Stimulated activated CD4-positive, alpha-beta T cell treated with anti-CD3 and anti-CD28 coated beads, Interleukin-1b, Interleukin-23, amount 100 ng/mL, for 24 hours (primary cell): ENCODE results near the gene ZNF48.
"Not testable (repeated sequence)": the region's sequence is repeated elsewhere in the genome, so short reads cannot be mapped to it uniquely, and the experiment has no call there.

ENCODE experiments used
- DNase-seq, 4 experiments: peaks; one replicate each; pipeline ENCODE4 v3.0.0-alpha.2; 2020; ENCODE audit warnings: low read depth in 4 of 4, low spot score in 1 of 4

ZNF48 gene

GRCh38 chr16:30377812-30378235 lies 17.4 kb upstream of the ZNF48 start:
- DNase-seq: peak in 3 of 4 experiments; percentile 58 to 81 (median 79)

DNA sequence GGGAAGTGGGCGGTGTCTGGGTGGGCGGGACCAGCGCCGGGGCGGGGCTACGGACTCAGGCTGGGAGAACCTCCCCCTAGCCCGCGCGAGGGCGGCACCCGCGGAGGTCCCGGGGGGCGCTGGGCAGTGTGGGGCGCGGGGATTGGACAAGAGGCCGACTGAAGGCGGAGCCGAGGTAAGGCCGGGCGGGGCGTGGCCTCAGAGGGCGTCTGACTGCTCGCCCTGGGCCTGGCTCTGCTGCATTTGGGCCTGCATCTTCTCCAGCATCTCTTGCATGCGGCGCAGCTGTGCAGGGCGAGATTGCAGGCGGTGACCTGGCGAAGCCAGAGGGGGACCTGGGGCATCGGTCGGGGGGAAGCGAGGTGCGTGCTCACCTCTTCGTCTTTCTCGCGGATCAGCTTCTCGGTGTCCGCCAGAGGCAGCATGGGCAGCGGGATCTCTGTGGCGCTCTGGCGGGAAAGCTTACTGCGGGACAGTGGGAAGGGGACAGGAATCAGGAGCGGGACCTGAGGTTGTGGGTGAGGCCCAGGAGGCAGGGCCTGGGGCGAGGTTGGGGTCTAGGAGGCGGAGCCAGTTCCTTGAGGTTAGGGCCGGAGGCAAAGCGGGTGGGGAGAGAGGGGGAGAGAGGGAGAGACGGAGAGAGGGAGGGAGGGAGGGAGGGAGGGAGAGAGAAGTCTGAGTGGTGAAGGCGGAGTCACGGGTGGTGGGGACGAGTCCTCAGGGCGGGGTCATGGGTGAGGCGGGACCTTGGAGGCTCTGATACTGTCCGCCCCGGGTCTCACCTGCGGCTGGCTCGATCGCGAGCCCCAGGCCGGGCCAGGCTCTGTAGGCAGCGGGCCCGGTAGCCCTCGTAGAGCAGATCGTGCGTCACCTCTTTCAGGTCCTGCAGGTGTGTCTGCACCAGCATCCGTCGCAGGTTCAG lies 16.7 kb upstream of the ZNF48 start:
- DNase-seq: peak; percentile 98 to 99 (median 98)

GRCh38 chr16:30379158-30379783 lies 15.9 kb upstream of the ZNF48 start:
- no peak for DNase-seq

DNA sequence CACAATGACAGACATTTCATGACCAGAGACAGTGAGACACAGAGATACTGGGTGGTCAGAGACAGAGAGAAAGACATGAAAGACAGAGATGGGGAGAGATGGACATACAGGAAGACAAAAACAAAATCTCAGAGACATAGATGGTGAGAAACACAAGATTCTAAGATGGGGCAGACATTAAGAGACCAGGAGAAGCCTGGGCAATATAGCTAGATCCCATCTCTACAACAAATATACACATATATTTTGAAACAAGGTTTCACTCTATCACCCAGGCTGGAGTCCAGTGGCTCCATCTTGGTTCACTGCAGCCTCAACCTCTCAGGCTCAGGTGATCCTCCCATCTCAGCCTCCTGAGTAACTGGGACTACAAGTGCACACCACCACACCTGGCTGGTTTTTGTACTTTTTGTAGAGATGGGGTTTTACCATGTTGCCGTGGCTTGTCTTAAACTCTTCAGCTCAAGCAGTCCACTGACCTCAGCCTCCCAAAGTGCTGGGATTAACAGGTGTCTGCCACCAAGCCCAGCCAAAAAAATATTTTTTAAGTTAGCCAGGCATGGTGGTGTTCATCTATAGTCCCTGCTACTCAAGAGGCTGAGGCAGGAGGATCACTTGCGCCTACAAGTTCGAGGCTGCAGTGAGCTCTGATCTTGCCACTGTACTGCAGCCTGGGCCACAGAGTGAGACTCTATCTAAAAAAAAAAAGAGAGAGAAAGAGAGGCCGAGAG lies 15.0 kb upstream of the ZNF48 start:
- DNase-seq: no peak

GRCh38 chr16:30380803-30381208 lies 14.4 kb upstream of the ZNF48 start:
- DNase-seq: no peak

- peak in 1 of 4 experiments; percentile 24 for DNase-seq
These were observed 13.8 kb upstream of the ZNF48 start for GRCh38 chr16:30381291-30382041.

DNA sequence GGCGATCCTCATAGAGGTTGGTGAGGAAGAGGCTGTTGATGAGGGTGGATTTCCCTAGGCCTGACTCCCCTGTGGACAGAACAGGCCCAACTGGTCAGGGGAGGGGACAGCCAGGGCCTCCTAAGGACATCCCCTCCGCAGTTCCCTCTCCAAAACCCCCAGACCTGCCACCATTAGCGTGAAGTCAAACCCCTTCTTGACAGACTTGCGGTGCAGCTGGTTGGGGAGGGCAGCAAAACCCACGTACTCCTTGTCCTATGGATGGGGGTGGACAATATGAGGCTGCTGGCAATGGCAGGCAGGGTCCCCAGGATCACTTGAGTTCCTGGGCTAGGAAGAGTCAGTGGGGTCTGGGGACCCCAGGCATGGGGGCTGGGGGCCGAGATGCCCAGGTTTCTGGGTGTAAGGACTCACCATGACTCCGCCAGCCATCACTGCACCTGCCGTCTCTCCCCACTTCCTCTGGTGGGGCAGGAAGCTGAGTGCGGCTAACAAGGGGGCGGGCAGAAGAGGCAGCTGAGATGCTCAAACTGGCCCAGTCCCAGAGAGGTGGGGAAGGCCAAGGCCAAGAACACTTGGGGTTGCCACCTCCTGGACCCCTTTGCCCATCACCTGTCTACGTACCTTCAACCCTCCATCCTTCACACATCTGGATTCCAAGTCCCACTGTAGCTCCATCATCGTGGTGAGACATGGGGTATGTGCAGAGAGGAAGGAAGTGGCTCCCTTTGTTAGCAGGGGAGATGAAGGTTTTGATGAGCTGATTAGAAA lies 12.9 kb upstream of the ZNF48 start, which contains the start of gene SEPTIN1:
TSS of gene SEPTIN1 (minus strand) at position 451 of the 771 bp plus-strand sequence. CDS start at position 432, 19 bp downstream.
- DNase-seq: peak in 3 of 4 experiments; percentile 45 to 72 (median 58)

DNA sequence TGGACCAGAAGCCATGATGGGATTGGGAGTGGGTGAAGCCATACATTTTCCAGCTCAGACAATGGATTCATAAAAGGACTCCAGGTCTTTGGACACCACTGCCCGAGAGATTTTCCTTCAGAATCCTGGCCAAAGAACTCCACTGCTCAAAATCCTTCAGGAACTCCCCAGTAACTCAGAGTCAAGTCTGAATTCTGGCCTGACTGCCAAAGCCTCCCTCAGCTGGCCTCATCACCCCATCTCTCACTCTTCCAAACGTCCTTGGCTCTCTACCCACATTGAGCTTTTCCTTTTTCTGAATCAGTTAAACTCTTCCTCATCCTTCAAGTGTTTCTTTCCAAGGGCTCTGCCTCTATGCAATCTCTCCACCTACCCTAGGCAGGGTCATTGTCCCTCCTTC lies 11.7 kb upstream of the ZNF48 start:
- DNase-seq: no peak

DNA sequence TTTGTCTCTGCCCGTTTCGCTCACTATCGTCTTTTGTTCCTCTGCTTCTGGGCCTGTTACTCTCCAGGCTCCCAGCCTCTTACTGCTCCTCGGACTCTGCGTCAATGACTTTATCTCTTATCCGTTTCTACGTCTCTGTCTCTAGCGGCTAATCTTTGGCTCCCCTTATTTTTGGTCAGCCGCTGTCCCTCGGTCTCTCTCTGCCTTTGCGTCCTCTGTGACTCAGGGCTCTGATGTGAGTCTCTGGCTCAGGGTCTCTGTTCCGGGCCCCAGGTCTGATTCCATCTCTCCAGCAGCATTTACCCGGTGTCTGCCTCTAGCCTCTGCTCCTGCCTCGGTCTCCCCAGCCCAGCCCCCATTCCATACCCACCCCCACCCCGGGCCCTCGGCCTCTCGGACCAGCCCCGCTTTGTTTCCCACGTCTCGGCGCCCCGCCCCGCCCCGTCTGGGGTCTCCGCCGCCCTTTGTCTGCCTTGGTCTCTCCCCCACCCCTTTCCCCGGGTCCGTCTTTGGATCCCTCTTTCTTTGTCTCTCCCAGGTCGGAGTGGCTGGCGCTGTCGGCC lies 547 bp upstream of the ZNF48 start:
- DNase-seq: no peak

- DNase-seq: no peak
These were observed 869 bp downstream of the ZNF48 start for GRCh38 chr16:30395992-30396585.

DNA sequence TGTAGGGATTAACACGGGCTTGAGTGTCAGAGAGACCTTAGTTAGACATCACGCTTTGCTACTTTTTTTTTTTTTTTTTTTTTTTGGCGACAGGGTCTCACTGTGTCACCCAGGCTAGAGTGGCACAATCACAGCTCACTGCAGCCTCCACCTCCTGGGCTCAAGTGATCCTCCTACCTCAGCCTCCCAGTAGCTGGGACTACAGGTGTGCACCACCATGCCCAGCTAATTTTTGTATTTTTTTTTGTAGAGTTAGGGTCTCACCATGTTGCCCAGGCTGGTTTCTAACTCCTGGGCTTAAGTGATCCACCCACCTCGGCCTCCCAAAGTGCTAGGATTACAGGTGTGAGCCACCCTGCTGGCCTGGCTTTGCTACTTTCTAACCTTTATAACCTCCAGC lies 1.4 kb downstream of the ZNF48 start:
- DNase-seq: not testable (repeated sequence)

- no peak for DNase-seq
These were observed 1.8 kb downstream of the ZNF48 start for GRCh38 chr16:30397056-30397455.

DNA sequence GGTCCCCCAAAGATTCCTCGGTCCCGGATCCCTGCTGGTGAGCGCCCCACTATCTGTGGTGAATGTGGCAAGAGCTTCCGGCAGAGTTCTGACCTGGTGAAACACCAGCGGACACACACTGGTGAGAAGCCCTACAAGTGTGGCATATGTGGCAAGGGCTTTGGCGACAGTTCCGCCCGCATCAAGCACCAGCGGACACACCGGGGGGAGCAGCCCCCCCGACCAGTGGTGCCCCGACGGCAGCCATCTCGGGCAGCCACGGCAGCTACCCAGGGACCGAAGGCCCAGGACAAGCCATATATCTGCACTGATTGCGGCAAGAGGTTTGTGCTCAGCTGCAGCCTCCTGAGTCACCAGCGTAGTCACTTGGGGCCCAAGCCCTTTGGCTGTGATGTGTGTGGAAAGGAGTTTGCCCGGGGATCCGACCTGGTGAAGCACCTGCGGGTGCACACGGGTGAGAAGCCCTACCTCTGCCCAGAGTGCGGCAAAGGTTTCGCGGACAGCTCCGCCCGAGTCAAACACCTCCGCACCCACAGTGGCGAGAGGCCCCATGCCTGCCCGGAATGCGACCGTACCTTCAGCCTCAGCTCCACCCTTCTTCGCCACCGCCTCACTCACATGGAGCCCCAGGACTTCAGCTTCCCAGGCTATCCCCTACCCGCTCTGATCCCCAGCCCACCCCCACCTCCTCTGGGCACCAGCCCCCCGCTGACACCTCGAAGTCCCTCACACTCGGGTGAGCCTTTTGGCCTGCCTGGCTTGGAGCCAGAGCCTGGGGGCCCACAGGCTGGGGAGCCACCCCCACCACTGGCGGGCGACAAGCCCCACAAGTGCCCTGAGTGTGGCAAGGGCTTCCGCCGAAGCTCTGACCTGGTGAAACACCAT lies 2.8 kb downstream of the ZNF48 start:
- DNase-seq: no peak

GRCh38 chr16:30398661-30399434 lies 3.6 kb downstream of the ZNF48 start:
- DNase-seq: no peak

DNA sequence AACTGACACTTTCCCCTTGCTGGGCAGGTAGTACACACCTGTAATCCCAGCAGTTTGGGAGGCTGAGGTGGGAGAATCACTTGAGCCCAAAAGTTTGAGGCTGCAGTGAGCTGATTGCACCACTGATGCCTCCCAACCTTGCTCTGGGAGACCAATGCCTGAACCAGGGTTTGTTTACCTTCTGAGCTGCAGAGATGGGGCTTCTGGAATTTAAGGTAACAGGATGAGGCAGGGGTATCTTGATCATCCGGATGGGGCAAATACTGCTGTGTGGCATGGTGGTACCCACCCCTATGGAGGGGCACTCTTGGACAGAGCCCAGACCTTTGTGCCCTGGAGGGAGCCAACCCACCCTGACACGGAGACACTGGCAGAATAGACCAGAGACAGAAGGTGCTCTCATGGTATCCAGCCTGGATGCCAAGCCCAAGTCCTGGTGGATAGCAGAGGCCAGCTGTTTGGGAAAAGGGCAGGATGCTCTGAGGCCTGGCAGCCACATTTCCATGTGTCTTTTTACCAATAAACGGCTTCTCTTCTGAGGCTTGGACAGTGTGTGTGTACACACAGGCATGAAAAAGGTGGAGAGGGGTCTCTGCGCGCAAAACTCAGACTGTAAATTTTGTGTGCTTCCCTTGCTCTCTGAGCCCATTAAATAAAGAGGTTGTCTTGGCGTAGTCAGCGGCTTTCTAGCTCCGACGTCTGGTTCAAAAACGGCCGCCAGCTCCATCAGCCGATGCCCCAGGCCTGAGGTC lies 4.4 kb downstream of the ZNF48 start:
- DNase-seq: no peak

DNA sequence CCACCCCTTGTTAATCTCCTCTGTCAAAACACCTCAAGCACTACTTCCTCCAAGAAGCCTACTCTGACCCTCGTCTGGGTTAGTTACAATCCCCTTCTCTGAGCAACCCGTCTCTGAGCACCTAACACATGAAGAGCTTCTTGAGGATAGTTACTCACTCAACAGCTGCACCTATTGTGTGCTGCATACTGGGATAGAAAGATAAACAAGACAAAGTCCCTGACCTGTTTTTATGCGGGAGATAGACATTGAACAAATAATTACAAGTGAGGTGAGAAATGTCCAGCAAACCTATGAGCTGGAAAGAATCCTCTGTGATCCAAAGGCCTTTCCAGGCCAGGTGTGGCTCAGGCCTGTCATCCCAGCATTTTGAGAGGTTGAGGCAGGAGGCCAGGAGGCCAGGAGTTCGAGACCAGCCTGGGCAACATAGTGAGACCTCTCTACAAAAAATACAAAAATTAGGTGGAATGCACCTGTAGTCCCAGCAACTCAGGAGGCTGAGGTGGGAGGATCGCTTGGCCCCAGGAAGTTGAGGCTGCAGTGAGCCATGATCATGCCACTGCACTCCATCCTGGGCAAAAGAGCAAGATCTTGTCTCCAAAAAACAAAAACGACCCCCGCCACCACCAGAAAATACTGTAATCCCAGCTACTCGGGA lies 6.7 kb downstream of the ZNF48 start:
- DNase-seq: no peak

DNA sequence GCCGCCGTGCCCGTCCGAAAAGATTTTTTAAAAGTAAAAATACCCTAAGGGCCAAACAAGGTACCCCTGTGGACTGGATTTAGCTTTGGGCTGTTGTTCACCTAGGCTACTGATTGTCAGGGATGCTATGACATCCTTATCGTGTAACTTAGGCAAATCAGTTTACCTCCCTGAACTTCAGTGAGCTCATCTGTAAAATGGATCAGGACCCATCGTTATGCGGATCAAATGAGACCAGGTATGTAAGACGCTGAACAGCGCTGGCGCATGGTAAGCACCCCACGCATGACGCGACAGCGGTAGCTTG lies 11.5 kb downstream of the ZNF48 start:
- DNase-seq: no peak
